PC-3 (cell line): ENCODE data around the gene RPS15. TPM values are rescaled to one million over a fixed set of nuclear protein-coding genes. Genes with fewer than 3 reads are reported as not detected.

Experiments
- ATAC-seq: fragments of 200-7000 bp; cut with Tn5 transposase; 2 replicates; pipeline ENCODE4 v1.9.1; 2020; ENCODE audit warnings: mild to moderate bottlenecking, moderate library complexity
- BruUV-seq: library from RNA; stranded (reverse); fragments of 400-500 nt; replicated peaks from 2 replicates; lab custom pipeline; 2021; lab: Mats Ljungman, UMichigan
- CTCF ChIA-PET: fragments of 300-600 bp; sonication (Branson Sonifier 250); formaldehyde crosslinking; loops from one replicate; lab custom pipeline; 2022; ENCODE audit warnings: antibody characterized with exemption; lab: Charles Lee
- POLR2A ChIA-PET: fragments of 300-600 bp; sonication (Branson Sonifier 250); formaldehyde crosslinking; loops from one replicate; lab custom pipeline; 2022; ENCODE audit warnings: antibody characterized with exemption; ENCODE audit not compliant: unreplicated experiment; lab: Charles Lee
- DNase-seq: peaks from one replicate; pipeline ENCODE4 v3.0.0-alpha.2; 2015
- H2AFZ ChIP-seq: fragments of 300-600 bp; sonication (generic); 2 replicates; pipeline ENCODE4 v1.6.0; 2016; ENCODE audit warnings: antibody characterized with exemption, low read length
- H3F3A ChIP-seq: fragments of 300-600 bp; sonication (generic); one replicate; pipeline ENCODE4 v1.6.0; 2017; ENCODE audit warnings: antibody characterized with exemption, low read length, control low read depth, mild to moderate bottlenecking; ENCODE audit not compliant: unreplicated experiment
- H3K27ac ChIP-seq: fragments of 300-600 bp; sonication (generic); 2 replicates; pipeline ENCODE4 v1.5.1; 2016; ENCODE audit warnings: mild to moderate bottlenecking, low read length
- H3K27me3 ChIP-seq: fragments of 300-600 bp; sonication (generic); 2 replicates; pipeline ENCODE4 v1.6.1; 2016; ENCODE audit warnings: low read length, mixed read lengths
- H3K36me3 ChIP-seq: fragments of 300-600 bp; sonication (generic); 2 replicates; pipeline ENCODE4 v1.6.1; 2016; ENCODE audit warnings: low read depth, mixed run types, low read length, mixed read lengths
- H3K4me1 ChIP-seq: fragments of 300-600 bp; sonication (generic); 2 replicates; pipeline ENCODE4 v1.5.1; 2016; ENCODE audit warnings: low read length; ENCODE audit not compliant: insufficient read depth
- H3K4me2 ChIP-seq: fragments of 300-600 bp; sonication (generic); 2 replicates; pipeline ENCODE4 v1.6.0; 2016; ENCODE audit warnings: low read length
- H3K4me3 ChIP-seq: fragments of 300-600 bp; sonication (generic); 2 replicates; pipeline ENCODE4 v1.5.1; 2016; ENCODE audit warnings: mild to moderate bottlenecking, low read length, mixed read lengths
- H3K79me2 ChIP-seq: fragments of 300-600 bp; sonication (generic); 2 replicates; pipeline ENCODE4 v1.6.1; 2017; ENCODE audit warnings: low read length, mixed read lengths
- H3K9ac ChIP-seq: fragments of 300-600 bp; sonication (generic); 2 replicates; pipeline ENCODE4 v1.6.0; 2016; ENCODE audit warnings: mild to moderate bottlenecking, low read length
- H3K9me2 ChIP-seq: fragments of 300-600 bp; sonication (generic); replicated peaks from 2 replicates; pipeline ENCODE4 v1.6.1; 2016; ENCODE audit warnings: mixed run types, low read length, mixed read lengths
- H3K9me3 ChIP-seq: fragments of 300-600 bp; sonication (generic); 2 replicates; pipeline ENCODE4 v1.6.1; 2016; ENCODE audit warnings: low read length, mixed read lengths
- H4K20me1 ChIP-seq: fragments of 300-600 bp; sonication (generic); 2 replicates; pipeline ENCODE4 v1.6.1; 2016; ENCODE audit warnings: low read length, mixed read lengths
- EZH2 ChIP-seq: fragments of 300-600 bp; sonication (generic); IDR thresholded peaks from one replicate; pipeline ENCODE4 v1.6.1; 2017; ENCODE audit warnings: antibody characterized with exemption, mild to moderate bottlenecking, low read length; ENCODE audit not compliant: unreplicated experiment
- EZH2phosphoT487 ChIP-seq: fragments of 300-600 bp; sonication (generic); IDR thresholded peaks from 2 replicates; pipeline ENCODE4 v1.6.1; 2018; ENCODE audit warnings: mild to moderate bottlenecking, antibody characterized with exemption, low read length, borderline replicate concordance
- intact Hi-C: fragments of 100-400 bp; cut with micrococcal nuclease; formaldehyde crosslinking; loops from 2 replicates; pipeline ENCODE4 v1.9.0; 2023
- total RNA-seq: library from RNA; depleted of rRNA; stranded (reverse); fragments of >200 nt; gene quantifications from 2 replicates; pipeline ENCODE4 v1.2.3, GENCODE V29; 2014
- TF ChIP-seq, protein P1 (sequence below): fragments of 300-600 bp; sonication (generic); conservative IDR thresholded peaks from 2 replicates; pipeline ENCODE4 v1.5.1; 2017; ENCODE audit warnings: antibody characterized with exemption, low read depth, mild to moderate bottlenecking, low read length

RPS15 gene
- total RNA-seq, 1 experiment from 2014 or later = 1,797 TPM

DNA sequence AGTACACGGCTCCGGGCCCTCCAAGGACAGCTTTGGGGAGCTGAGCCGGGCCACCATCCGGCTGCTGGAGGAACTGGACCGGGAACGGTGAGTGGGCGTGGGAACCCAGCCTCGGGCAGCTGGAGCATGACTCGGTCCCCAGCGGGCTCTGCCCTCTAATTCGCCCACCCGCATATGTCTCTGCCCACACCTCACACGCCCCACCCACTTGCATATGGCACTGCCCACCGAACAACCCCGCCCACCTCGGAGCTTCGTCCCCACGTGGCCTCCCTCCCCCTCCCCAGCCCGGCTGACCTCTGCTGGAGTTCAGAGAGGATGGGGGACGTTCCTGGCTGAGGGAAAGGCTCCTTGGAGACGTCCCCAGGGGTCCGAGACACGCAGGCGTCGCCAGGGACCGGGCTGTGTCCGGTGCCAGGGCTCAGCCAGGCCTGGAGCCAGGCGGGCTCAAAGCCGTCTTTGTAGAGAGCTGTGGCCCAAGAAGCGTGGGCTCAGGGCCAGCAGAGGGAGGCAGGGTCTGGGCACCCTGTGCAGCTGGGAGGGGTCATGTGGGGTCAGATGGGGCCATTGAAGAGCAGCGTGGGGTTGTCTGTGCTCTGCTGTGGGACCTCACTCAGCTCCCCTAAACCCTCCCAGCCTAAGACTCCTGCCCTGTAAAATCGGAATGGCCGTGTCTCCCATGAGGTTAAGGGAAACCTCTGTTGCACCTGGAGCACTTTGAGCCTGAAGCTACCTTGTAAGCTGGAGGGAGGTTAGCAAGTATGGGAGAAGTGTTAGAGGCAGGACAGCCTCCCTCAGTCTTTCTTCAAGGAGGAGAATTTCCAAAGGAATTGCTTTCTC, 15.5 kb downstream of the RPS15 start:
- intact Hi-C loops = no loop called here

DNA sequence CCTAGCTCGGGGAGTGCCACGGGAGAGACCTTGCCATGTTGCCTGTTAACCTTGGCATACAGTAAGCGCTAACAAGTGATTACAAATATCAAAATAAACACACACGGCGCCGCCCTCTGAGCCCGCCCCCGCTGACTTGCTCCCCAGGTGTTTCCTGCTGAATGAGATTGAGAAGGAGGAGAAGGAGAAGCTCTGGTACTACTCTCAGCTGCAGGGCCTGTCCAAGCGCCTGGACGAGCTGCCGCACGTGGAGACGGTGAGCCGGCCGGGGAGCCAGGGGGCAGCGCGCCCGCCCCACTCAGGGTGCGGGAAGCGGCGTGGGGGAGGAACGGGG, 16.8 kb downstream of the RPS15 start:
- intact Hi-C loops = no loop called here
- H4K20me1 ChIP-seq = no peaks in the 10 kb centered on the region
- POLR2A ChIA-PET = no interaction called here
- no TSS peak for BruUV-seq
- 0 out of 2 replicates have a peak overlapping the region, but pooled peaks have one; percentile 61 for H2AFZ ChIP-seq
- H3K79me2 ChIP-seq = no peaks in the 10 kb centered on the region
- CTCF ChIA-PET = no interaction called here
- TF ChIP-seq EZH2phosphoT487 (no peak), EZH2 (no peak)
- TF ChIP-seq, protein P1, sequence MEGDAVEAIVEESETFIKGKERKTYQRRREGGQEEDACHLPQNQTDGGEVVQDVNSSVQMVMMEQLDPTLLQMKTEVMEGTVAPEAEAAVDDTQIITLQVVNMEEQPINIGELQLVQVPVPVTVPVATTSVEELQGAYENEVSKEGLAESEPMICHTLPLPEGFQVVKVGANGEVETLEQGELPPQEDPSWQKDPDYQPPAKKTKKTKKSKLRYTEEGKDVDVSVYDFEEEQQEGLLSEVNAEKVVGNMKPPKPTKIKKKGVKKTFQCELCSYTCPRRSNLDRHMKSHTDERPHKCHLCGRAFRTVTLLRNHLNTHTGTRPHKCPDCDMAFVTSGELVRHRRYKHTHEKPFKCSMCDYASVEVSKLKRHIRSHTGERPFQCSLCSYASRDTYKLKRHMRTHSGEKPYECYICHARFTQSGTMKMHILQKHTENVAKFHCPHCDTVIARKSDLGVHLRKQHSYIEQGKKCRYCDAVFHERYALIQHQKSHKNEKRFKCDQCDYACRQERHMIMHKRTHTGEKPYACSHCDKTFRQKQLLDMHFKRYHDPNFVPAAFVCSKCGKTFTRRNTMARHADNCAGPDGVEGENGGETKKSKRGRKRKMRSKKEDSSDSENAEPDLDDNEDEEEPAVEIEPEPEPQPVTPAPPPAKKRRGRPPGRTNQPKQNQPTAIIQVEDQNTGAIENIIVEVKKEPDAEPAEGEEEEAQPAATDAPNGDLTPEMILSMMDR = no peak
- H3K4me2 ChIP-seq = peak overlapping the region; percentile 74
- peak overlapping the region; percentile 53; the same call in 1 of the 2 replicates for H3K4me3 ChIP-seq
- H3K9me2 ChIP-seq = no peaks in the 10 kb centered on the region
- ATAC-seq = peak; percentile 11
- H3K9me3 ChIP-seq = no peaks in the 10 kb centered on the region
- peaks cover 15% of the 10 kb centered on the region for H3K27me3 ChIP-seq
- H3K36me3 ChIP-seq = no peaks in the 10 kb centered on the region
- peaks cover 10% of the 10 kb centered on the region; the same call in 1 of the 2 replicates for H3K4me1 ChIP-seq
- H3K9ac ChIP-seq = no peak overlapping the region
- no peak overlapping the region for H3K27ac ChIP-seq
- H3F3A ChIP-seq = no peaks in the 10 kb centered on the region
- peak; percentile 49 for DNase-seq

More for the DNA sequence above, 15.5 kb downstream of the RPS15 start:
- no peaks in the 10 kb centered on the region for H3K9me2 ChIP-seq
- peaks cover 15% of the 10 kb centered on the region for H3K27me3 ChIP-seq
- H3F3A ChIP-seq = no peaks in the 10 kb centered on the region
- TF ChIP-seq, protein P1 = no peak
- TF ChIP-seq EZH2 (no peak), EZH2phosphoT487 (no peak)
- H3K36me3 ChIP-seq = no peaks in the 10 kb centered on the region
- no peak overlapping the region for H3K4me2 ChIP-seq
- BruUV-seq = no TSS peak
- H3K9me3 ChIP-seq = no peaks in the 10 kb centered on the region
- peak; percentile 9 for ATAC-seq
- peaks cover 10% of the 10 kb centered on the region; the same call in 1 of the 2 replicates for H3K4me1 ChIP-seq
- no peak overlapping the region for H3K4me3 ChIP-seq
- H4K20me1 ChIP-seq = no peaks in the 10 kb centered on the region
- no peak overlapping the region for H2AFZ ChIP-seq
- H3K9ac ChIP-seq = no peak overlapping the region
- ChIA-PET POLR2A (no interaction called here), CTCF (no interaction called here)
- peak; percentile 64 for DNase-seq
- no peaks in the 10 kb centered on the region for H3K79me2 ChIP-seq
- H3K27ac ChIP-seq = no peak overlapping the region
